Motor neuron (in vitro differentiated cells): ENCODE data around the gene GTF3C4. TPM values are rescaled to one million over a fixed set of nuclear protein-coding genes. Genes with fewer than 3 reads are reported as not detected.

ENCODE experiments used
- ATAC-seq, 8 experiments: fragments of 200-7000 bp; cut with Tn5 transposase; replicated peaks in 6 of 8; 2 replicates each; pipeline ENCODE4 v1.8.0; 2021; ENCODE audit warnings: mild to moderate bottlenecking in 8 of 8, moderate library complexity in 8 of 8
- H3K27ac ChIP-seq, 2 donors: fragments of 250-450 bp; sonication (Bioruptor Pico); 2 replicates each; pipeline ENCODE4 v1.9.0; 2021; ENCODE audit warnings: antibody characterized with exemption in 2 of 2, mild to moderate bottlenecking in 2 of 2, moderate library complexity in 1 of 2
- H3K4me1 ChIP-seq, 2 donors: fragments of 250-450 bp; sonication (Bioruptor Pico); replicated peaks in 1 of 2; 2 replicates each; pipeline ENCODE4 v1.6.1; 2021; ENCODE audit warnings: antibody characterized with exemption in 2 of 2, mild to moderate bottlenecking in 2 of 2, moderate library complexity in 1 of 2
- H3K4me3 ChIP-seq, 5 donors: fragments of 250-450 bp; sonication (Bioruptor Pico); 2 replicates each; pipeline ENCODE4 v1.9.0; 2021; ENCODE audit warnings: antibody characterized with exemption in 5 of 5, mild to moderate bottlenecking in 5 of 5, moderate library complexity in 4 of 5
- WGBS, 10 experiments: fragments of 450-650 bp; shearing (Covaris generic); methylation state at CpG; one replicate each; pipeline ENCODE4 v1.0.0; 2022; 5-methylcytosine and 5-hydroxymethylcytosine counted together
- in situ Hi-C, 9 experiments: fragments of 400-800 bp; cut with MboI; loops; one replicate each; pipeline ENCODE4 v1.15.0; 2021; ENCODE audit warnings: low sequenced_read_pairs in 9 of 9, low pct_unique_long_range_greater_than_20kb in 2 of 9; ENCODE audit not compliant: unreplicated experiment in 9 of 9
- total RNA-seq, 8 experiments: library from RNA; unstranded; fragments of 300-600 nt; gene quantifications; 2 replicates each; pipeline versions ENCODE4 v1.2.3 to v1.2.4, GENCODE V29; 2022

Gene GTF3C4
- total RNA-seq, 8 experiments from 2014 or later = 10.0 to 27.3 (median 16.2) TPM

GRCh38 chr9:132656299-132656698 lies 14.0 kb upstream of the GTF3C4 start:
- in situ Hi-C loops = no loop called here
- ATAC-seq = peak in 5 of 8 experiments; percentile 34 to 99 (median 58)
- H3K4me3 ChIP-seq = no peak overlapping the region
- no peaks in the 10 kb centered on the region for H3K4me1 ChIP-seq
- H3K27ac ChIP-seq = no peak overlapping the region
- 89 to 100% (median 93%) methylated on average over 2 to 7 of the region's 7 CpGs; no CpG with 5 or more reads in 2 of the 10 experiments for WGBS, 10 experiments

- 65 to 97% (median 88%) methylated on average over 4 to 12 of the region's 12 CpGs for WGBS, 10 experiments
- in situ Hi-C loops = no loop called here
- ATAC-seq = no peak
- Histone ChIP-seq H3K4me1 (peaks cover 5 to 9% of the 10 kb centered on the region in 2 donors), H3K27ac (no peak overlapping the region), H3K4me3 (no peak overlapping the region)
Observed at GRCh38 chr9:132662152-132662945, 7.9 kb upstream of the GTF3C4 start.

- Histone ChIP-seq H3K4me1 (peaks cover 5 to 9% of the 10 kb centered on the region in 2 donors), H3K4me3 (no peak overlapping the region), H3K27ac (no peak overlapping the region)
- 0 to 43% (median 10%) methylated on average over 1 to 8 of the region's 11 CpGs; no CpG with 5 or more reads in 2 of the 10 experiments for WGBS, 10 experiments
- in situ Hi-C loops = no loop called here
- peak; percentile 27 to 88 (median 40) for ATAC-seq
Observed at GRCh38 chr9:132663117-132663516, 7.1 kb upstream of the GTF3C4 start.

GRCh38 chr9:132663851-132664250 lies 6.4 kb upstream of the GTF3C4 start:
- no peak for ATAC-seq
- Histone ChIP-seq H3K4me1 (peaks cover 7 to 12% of the 10 kb centered on the region in 2 donors), H3K27ac (no peak overlapping the region), H3K4me3 (no peak overlapping the region)
- 40 to 100% (median 88%) methylated on average over 1 to 2 of the region's 2 CpGs; no CpG with 5 or more reads in 1 of the 10 experiments for WGBS, 10 experiments
- in situ Hi-C loops = no loop called here

- peak; percentile 51 to 67 (median 62) for ATAC-seq
- 0 to 2% (median 0%) methylated on average over 4 to 11 of the region's 13 CpGs; no CpG with 5 or more reads in 5 of the 10 experiments for WGBS, 10 experiments
- H3K4me1 ChIP-seq = peaks cover 4 to 15% of the 10 kb centered on the region in 2 donors
- in situ Hi-C loops = no loop called here
- peak overlapping the region; percentile 77 to 99 (median 84) for H3K4me3 ChIP-seq
- H3K27ac ChIP-seq = peak overlapping the region; percentile 95 to 98
Observed at GRCh38 chr9:132669319-132669697, 956 bp upstream of the GTF3C4 start.

- Histone ChIP-seq H3K4me3 (peak within 1 kb of the TSS; percentile 77 to 99 (median 84)), H3K27ac (peak within 1 kb of the TSS; percentile 95 to 98), H3K4me1 (peaks cover 4 to 15% of the 10 kb centered on the region in 2 donors)
- in situ Hi-C loops = no loop called here
- ATAC-seq = peak; percentile 79 to 95 (median 93)
- WGBS, 10 experiments = 0 to 5% (median 0%) methylated on average over 1 to 15 of the region's 77 CpGs; no CpG with 5 or more reads in 4 of the 10 experiments
Observed at GRCh38 chr9:132669698-132670456, 387 bp upstream of the GTF3C4 start, which contains the start of gene DDX31. TSS of gene DDX31 (minus strand) at chr9:132669983. CDS start at chr9:132669934, 49 bp downstream.

- no peak for ATAC-seq
- WGBS, 10 experiments = 71 to 100% (median 91%) methylated on average over 2 to 6 of the region's 6 CpGs
- H3K27ac ChIP-seq = no peak overlapping the region
- in situ Hi-C loops = no loop called here
- peak overlapping the region; percentile 77 to 99 (median 84) for H3K4me3 ChIP-seq
- H3K4me1 ChIP-seq = peaks cover 4 to 15% of the 10 kb centered on the region in 2 donors
Observed at GRCh38 chr9:132671620-132672412, 1.6 kb downstream of the GTF3C4 start.

GRCh38 chr9:132672413-132672690 lies 2.1 kb downstream of the GTF3C4 start:
- 0 to 100% (median 55%) methylated on average over 1 to 5 of the region's 5 CpGs; no CpG with 5 or more reads in 1 of the 10 experiments for WGBS, 10 experiments
- ATAC-seq = no peak
- peak overlapping the region in 1 of 5 donors; percentile 99 for H3K4me3 ChIP-seq

GRCh38 chr9:132673355-132673754 lies 3.1 kb downstream of the GTF3C4 start:
- in situ Hi-C loops = no loop called here
- 0 to 90% (median 56%) methylated on average over 1 to 6 of the region's 6 CpGs; no CpG with 5 or more reads in 1 of the 10 experiments for WGBS, 10 experiments
- peak in 2 of 8 experiments; percentile 6 to 11 for ATAC-seq
- H3K4me3 ChIP-seq = no peak overlapping the region
- peaks cover 4 to 15% of the 10 kb centered on the region in 2 donors for H3K4me1 ChIP-seq
- H3K27ac ChIP-seq = no peak overlapping the region

More at GRCh38 chr9:132672413-132672690, 2.1 kb downstream of the GTF3C4 start:
- Histone ChIP-seq H3K27ac (no peak overlapping the region), H3K4me1 (peaks cover 4 to 15% of the 10 kb centered on the region in 2 donors)
- in situ Hi-C loops = no loop called here

GRCh38 chr9:132674485-132674884 lies 4.2 kb downstream of the GTF3C4 start:
- Histone ChIP-seq H3K4me1 (peaks cover 0 to 11% of the 10 kb centered on the region in 2 donors), H3K4me3 (no peak overlapping the region), H3K27ac (no peak overlapping the region)
- in situ Hi-C loops = no loop called here
- WGBS, 10 experiments = 60 to 100% (median 77%) methylated on average over 1 to 4 of the region's 4 CpGs; no CpG with 5 or more reads in 2 of the 10 experiments
- no peak for ATAC-seq

GRCh38 chr9:132677976-132678375 lies 7.7 kb downstream of the GTF3C4 start:
- no peak for ATAC-seq
- no peaks in the 10 kb centered on the region for H3K4me1 ChIP-seq
- no peak overlapping the region for H3K27ac ChIP-seq
- no peak overlapping the region for H3K4me3 ChIP-seq
- WGBS, 10 experiments = 95 to 100% (median 100%) methylated on average over 1 to 5 of the region's 8 CpGs; no CpG with 5 or more reads in 1 of the 10 experiments
- in situ Hi-C loops = no loop called here

- 84 to 100% (median 100%) methylated on average over 1 to 3 of the region's 3 CpGs; no CpG with 5 or more reads in 1 of the 10 experiments for WGBS, 10 experiments
- no peak overlapping the region for H3K4me3 ChIP-seq
- in situ Hi-C loops = no loop called here
Observed at GRCh38 chr9:132679946-132680625, 9.8 kb downstream of the GTF3C4 start.

More at GRCh38 chr9:132679946-132680625, 9.8 kb downstream of the GTF3C4 start:
- no peak for ATAC-seq
- Histone ChIP-seq H3K4me1 (no peaks in the 10 kb centered on the region), H3K27ac (no peak overlapping the region)
